ENCODE data around the gene IFNB1. TPM values are rescaled to one million over a fixed set of nuclear protein-coding genes. Genes with fewer than 3 reads are reported as not detected.

Gene IFNB1
- total RNA-seq, 1 experiment from 2014 or later, result not detected

DNA sequence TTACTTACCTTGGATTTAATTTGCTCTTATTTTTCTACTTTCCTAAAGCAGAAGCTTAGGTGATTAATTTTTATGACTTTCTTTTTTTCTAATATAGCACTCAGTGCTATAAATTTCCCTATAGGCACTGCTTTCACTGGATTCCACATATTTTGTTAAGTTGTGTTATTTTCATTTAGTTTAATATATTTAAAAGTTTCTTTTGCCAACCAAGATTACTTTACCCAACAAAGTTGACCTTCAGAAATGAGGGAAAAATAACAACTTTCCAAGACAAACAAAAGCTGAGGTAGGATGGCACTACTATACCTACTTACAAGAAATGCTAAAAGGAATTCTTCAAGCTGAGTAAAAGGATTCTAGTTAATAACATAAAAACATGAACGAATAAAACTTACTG is 8.8 kb upstream of the IFNB1 start (continued):
- TF ChIP-seq SP1 (IDR thresholded peaks at IDR 0.05; ENCODE audit: low read depth) (no peak), POLR2A (IDR thresholded peaks at IDR 0.05; ENCODE audit: borderline replicate concordance, extremely low read depth, insufficient read depth, insufficient read length) (no peak)

DNA sequence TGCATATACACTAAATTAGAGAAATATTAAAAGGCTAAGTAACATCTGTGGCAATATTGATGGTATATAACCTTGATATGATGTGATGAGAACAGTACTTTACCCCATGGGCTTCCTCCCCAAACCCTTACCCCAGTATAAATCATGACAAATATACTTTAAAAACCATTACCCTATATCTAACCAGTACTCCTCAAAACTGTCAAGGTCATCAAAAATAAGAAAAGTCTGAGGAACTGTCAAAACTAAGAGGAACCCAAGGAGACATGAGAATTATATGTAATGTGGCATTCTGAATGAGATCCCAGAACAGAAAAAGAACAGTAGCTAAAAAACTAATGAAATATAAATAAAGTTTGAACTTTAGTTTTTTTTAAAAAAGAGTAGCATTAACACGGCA is 7.3 kb upstream of the IFNB1 start:
- Histone ChIP-seq H3K79me2 (ENCODE audit: insufficient read depth, low read length) (no peaks in the 10 kb centered on the region), H3K9ac (ENCODE audit: low read length) (no peak overlapping the region), H3K9me3 (ENCODE audit: control insufficient read depth in 1 of 2, insufficient read depth in 1 of 2, low read depth in 1 of 2, low read length in 2 of 2) (no peaks in the 10 kb centered on the region), H4K20me1 (ENCODE audit: insufficient read depth) (no peaks in the 10 kb centered on the region), H3K27me3 (ENCODE audit: insufficient read depth, low read length) (no peaks in the 10 kb centered on the region), H3K27ac (ENCODE audit: low read depth, low read length) (no peak overlapping the region), H2AFZ (ENCODE audit: low read depth, low read length, poor library complexity, severe bottlenecking) (no peak overlapping the region), H3K36me3 (ENCODE audit: control insufficient read depth in 1 of 2, insufficient read depth in 2 of 2, low read length in 2 of 2) (no peaks in the 10 kb centered on the region), H3K4me1 (ENCODE audit: control insufficient read depth in 1 of 2, insufficient read depth in 2 of 2, low read length in 2 of 2) (no peaks in the 10 kb centered on the region), H3K9me2 (ENCODE audit: insufficient read depth) (no peaks in the 10 kb centered on the region), H3K4me3 (replicated peaks in 1 of 2; ENCODE audit: low read depth in 1 of 2, low read length in 2 of 2) (no peak overlapping the region), H3K4me2 (ENCODE audit: low read length) (no peak overlapping the region)
- DNase-seq (ENCODE audit: low read depth, low spot score) (no peak), ATAC-seq (no peak)
- RAD21 ChIA-PET (ENCODE audit: low non-redundant PET in 1 of 2, low total read pairs in 2 of 2, uncharacterized antibody in 2 of 2, unreplicated experiment in 2 of 2), result no interaction called here
- TF ChIP-seq, protein P1, sequence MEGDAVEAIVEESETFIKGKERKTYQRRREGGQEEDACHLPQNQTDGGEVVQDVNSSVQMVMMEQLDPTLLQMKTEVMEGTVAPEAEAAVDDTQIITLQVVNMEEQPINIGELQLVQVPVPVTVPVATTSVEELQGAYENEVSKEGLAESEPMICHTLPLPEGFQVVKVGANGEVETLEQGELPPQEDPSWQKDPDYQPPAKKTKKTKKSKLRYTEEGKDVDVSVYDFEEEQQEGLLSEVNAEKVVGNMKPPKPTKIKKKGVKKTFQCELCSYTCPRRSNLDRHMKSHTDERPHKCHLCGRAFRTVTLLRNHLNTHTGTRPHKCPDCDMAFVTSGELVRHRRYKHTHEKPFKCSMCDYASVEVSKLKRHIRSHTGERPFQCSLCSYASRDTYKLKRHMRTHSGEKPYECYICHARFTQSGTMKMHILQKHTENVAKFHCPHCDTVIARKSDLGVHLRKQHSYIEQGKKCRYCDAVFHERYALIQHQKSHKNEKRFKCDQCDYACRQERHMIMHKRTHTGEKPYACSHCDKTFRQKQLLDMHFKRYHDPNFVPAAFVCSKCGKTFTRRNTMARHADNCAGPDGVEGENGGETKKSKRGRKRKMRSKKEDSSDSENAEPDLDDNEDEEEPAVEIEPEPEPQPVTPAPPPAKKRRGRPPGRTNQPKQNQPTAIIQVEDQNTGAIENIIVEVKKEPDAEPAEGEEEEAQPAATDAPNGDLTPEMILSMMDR (IDR thresholded peaks at IDR 0.05 in 2 of 3, conservative IDR thresholded peaks at IDR 0.05 in 1 of 3; ENCODE audit: borderline replicate concordance in 1 of 3, insufficient read depth in 1 of 3, low read depth in 2 of 3, low read length in 2 of 3), result no peak
- TF ChIP-seq FOSL1 (IDR thresholded peaks at IDR 0.05; ENCODE audit: low read depth) (no peak), SP1 (IDR thresholded peaks at IDR 0.05; ENCODE audit: low read depth) (no peak), EGR1 (IDR thresholded peaks at IDR 0.05; ENCODE audit: low read depth) (no peak), ZBTB33 (IDR thresholded peaks at IDR 0.05; ENCODE audit: extremely low read depth, insufficient replicate concordance, low read length) (no peak)
- no TSS peak for BruUV-seq (replicated peaks)
- POLR2A ChIA-PET, result no interaction called here
- intact Hi-C loops (cut with micrococcal nuclease), result no loop called here
- CTCF ChIA-PET, result interaction anchor here (1.0 kb wide), 1 partner anchor 26 kb away, joined by 4 read pairs; no protein-coding TSS in a partner anchor
